ENCODE measurements around the gene VTI1B.

DNA sequence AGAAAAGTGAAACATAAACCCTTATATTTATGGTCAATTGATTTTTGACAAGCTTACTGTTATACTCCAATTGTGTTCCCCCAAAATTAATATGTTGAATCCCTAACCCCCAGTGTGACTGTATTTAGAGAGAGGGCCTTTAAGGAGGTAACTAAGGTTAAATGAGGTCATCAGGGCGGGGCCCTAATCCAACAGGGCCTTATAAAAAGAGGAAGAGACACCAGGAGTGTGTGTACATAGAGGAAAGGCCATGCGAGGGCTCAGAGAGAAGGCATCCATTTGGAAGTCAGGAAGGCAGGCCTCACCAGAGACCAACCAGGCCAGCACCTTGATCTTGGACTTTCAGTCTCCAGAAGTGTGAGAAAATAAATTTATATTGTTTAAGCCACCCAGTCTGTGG lies 6.5 kb upstream of the VTI1B start:
- TF ChIP-seq, protein P1, sequence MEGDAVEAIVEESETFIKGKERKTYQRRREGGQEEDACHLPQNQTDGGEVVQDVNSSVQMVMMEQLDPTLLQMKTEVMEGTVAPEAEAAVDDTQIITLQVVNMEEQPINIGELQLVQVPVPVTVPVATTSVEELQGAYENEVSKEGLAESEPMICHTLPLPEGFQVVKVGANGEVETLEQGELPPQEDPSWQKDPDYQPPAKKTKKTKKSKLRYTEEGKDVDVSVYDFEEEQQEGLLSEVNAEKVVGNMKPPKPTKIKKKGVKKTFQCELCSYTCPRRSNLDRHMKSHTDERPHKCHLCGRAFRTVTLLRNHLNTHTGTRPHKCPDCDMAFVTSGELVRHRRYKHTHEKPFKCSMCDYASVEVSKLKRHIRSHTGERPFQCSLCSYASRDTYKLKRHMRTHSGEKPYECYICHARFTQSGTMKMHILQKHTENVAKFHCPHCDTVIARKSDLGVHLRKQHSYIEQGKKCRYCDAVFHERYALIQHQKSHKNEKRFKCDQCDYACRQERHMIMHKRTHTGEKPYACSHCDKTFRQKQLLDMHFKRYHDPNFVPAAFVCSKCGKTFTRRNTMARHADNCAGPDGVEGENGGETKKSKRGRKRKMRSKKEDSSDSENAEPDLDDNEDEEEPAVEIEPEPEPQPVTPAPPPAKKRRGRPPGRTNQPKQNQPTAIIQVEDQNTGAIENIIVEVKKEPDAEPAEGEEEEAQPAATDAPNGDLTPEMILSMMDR (IDR thresholded peaks at IDR 0.05), result no peak
- no peak for TF ChIP-seq POLR2A (IDR thresholded peaks at IDR 0.05)
